ENCODE results near the gene ADAM22.

GRCh38 chr7:87993269-87993668 lies 59.2 kb downstream of the ADAM22 start:
- TF ChIP-seq, protein P1, sequence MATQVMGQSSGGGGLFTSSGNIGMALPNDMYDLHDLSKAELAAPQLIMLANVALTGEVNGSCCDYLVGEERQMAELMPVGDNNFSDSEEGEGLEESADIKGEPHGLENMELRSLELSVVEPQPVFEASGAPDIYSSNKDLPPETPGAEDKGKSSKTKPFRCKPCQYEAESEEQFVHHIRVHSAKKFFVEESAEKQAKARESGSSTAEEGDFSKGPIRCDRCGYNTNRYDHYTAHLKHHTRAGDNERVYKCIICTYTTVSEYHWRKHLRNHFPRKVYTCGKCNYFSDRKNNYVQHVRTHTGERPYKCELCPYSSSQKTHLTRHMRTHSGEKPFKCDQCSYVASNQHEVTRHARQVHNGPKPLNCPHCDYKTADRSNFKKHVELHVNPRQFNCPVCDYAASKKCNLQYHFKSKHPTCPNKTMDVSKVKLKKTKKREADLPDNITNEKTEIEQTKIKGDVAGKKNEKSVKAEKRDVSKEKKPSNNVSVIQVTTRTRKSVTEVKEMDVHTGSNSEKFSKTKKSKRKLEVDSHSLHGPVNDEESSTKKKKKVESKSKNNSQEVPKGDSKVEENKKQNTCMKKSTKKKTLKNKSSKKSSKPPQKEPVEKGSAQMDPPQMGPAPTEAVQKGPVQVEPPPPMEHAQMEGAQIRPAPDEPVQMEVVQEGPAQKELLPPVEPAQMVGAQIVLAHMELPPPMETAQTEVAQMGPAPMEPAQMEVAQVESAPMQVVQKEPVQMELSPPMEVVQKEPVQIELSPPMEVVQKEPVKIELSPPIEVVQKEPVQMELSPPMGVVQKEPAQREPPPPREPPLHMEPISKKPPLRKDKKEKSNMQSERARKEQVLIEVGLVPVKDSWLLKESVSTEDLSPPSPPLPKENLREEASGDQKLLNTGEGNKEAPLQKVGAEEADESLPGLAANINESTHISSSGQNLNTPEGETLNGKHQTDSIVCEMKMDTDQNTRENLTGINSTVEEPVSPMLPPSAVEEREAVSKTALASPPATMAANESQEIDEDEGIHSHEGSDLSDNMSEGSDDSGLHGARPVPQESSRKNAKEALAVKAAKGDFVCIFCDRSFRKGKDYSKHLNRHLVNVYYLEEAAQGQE (IDR thresholded peaks at IDR 0.05; ENCODE audit: insufficient read depth in 1 of 2, low read depth in 2 of 2, low read length in 2 of 2): no peak
- no peak for TF ChIP-seq POLR2AphosphoS5 (IDR thresholded peaks at IDR 0.05; ENCODE audit: low read depth, low read length)

All from PFSK-1 (cell line).